Thymus (tissue), 11 donors: ENCODE measurements around the gene KLF17. TPM values are rescaled to one million over a fixed set of nuclear protein-coding genes. Genes with fewer than 3 reads are reported as not detected.

ENCODE experiments used
- DNase-seq, 9 donors: peaks; one replicate each; pipeline ENCODE4 v3.0.0-alpha.2; 2013; ENCODE audit warnings: low spot score in 9 of 9, low read depth in 6 of 9, missing footprints in 1 of 9
- H3K27ac ChIP-seq, 2 donors: one replicate each; pipeline ENCODE4 v1.5.1; 2013; ENCODE audit warnings: control low read depth in 1 of 2, low read depth in 1 of 2, low read length in 1 of 2, mild to moderate bottlenecking in 1 of 2, moderate library complexity in 1 of 2
- H3K27me3 ChIP-seq, 2 donors: one replicate each; pipeline ENCODE4 v1.5.1; 2013; ENCODE audit warnings: low read length in 1 of 2; ENCODE audit not compliant: control insufficient read depth in 2 of 2, insufficient read depth in 1 of 2
- H3K36me3 ChIP-seq, 2 donors: one replicate each; pipeline ENCODE4 v1.5.1; 2013; ENCODE audit warnings: low read length in 1 of 2, mild to moderate bottlenecking in 1 of 2, moderate library complexity in 1 of 2; ENCODE audit not compliant: control insufficient read depth in 2 of 2, insufficient read depth in 2 of 2
- H3K4me1 ChIP-seq, 2 donors: one replicate each; pipeline ENCODE4 v1.5.1; 2013; ENCODE audit warnings: low read length in 2 of 2; ENCODE audit not compliant: control insufficient read depth in 2 of 2, insufficient read depth in 2 of 2
- H3K4me3 ChIP-seq, 2 donors: one replicate each; pipeline ENCODE4 v1.5.1; 2013; ENCODE audit warnings: low read length in 2 of 2, control low read depth in 1 of 2, mild to moderate bottlenecking in 1 of 2
- H3K9me3 ChIP-seq, 2 donors: one replicate each; pipeline ENCODE4 v1.5.1; 2013; ENCODE audit warnings: low read length in 1 of 2, mild to moderate bottlenecking in 1 of 2; ENCODE audit not compliant: control insufficient read depth in 2 of 2, insufficient read depth in 1 of 2
- WGBS: extraction: QIAGEN DNeasy Blood & Tissue Kit; methylation state at CpG from one replicate; pipeline ENCODE4 v1.1.7; 2013; 5-methylcytosine and 5-hydroxymethylcytosine counted together
- polyA plus RNA-seq: library from polyadenylated mRNA; stranded (reverse); fragments of 200-250 nt; gene quantifications from one replicate; pipeline ENCODE4 v1.2.3, GENCODE V29; 2013
- total RNA-seq: library from RNA; stranded (reverse); fragments of 120-200 nt; gene quantifications from one replicate; pipeline ENCODE4 v1.2.4, GENCODE V29; 2013
- donor health status: healthy.

The KLF17 gene
- total and polyA plus RNA-seq, 2 donors = 0.02 TPM; not detected in 1

DNA sequence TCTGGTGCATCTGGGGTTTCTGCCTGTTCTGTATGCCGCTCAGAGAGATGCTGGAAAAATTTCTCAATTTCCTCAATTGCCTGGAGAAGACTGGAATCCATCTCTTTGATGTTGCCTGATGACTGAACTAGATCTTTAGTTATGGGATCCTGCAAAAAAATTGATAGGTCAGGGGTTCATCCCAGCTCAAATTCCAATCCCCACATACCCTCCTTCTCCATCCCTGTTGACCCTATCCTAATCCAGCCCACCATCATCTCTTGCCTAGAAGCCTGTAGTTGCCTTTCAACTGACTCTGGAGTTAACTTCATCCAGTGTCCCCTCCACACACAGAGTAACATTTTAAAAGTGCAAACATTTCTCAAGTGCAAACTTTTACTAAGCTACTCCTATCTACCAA lies 22.9 kb downstream of the KLF17 start, which contains the start of gene KLF18:
Gene KLF18 (minus strand): TSS at position 101 of the 400 bp plus-strand sequence. CDS start 0 bp downstream, at position 101.
- no peak for DNase-seq
- no peaks in the 10 kb centered on the region for H3K9me3 ChIP-seq
- H3K4me1 ChIP-seq = no peaks in the 10 kb centered on the region
- no peaks in the 10 kb centered on the region for H3K27me3 ChIP-seq
- no peak within 1 kb of the TSS for H3K4me3 ChIP-seq
- H3K27ac ChIP-seq = no peak within 1 kb of the TSS
- H3K36me3 ChIP-seq = no peaks in the 10 kb centered on the region
- 87% methylated on average over 1 of the region's 1 CpG for WGBS

DNA sequence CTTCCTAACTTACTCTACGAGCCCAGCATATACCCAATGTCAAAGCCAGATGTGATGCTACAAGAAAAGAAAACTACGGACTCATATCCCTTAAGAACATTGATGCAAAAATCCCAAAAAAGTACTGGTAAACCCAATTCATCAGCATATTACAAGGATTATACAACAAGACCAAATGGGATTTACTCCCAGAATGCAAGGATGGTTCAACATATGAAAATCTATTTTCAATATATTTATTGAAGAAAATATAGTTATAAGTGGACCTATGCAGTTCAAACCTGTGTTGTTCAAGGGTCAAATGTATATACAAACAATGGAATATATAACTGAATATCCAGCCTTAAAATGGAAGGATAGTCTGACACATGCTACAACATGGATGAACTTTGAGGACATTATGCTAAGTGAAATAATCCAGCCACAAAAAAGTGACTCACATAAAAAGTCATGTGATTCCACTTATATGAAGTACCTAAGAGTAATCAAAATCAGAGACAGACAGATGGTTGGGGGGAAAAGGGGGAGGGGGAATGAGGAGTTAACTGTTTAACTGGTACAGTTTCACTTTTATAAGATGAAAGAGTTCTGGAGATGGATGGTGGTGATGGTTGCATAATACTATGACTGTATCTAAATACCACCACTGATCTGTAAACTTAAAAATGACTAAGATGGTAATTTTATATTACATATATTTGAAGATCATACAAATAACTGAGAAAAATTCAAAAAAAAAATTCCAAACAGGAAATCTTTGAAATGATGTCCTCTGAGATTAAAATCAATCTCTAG lies 26.5 kb downstream of the KLF17 start:
- H3K4me3 ChIP-seq = no peak overlapping the region
- no peaks in the 10 kb centered on the region for H3K36me3 ChIP-seq
- DNase-seq = no peak
- no peaks in the 10 kb centered on the region for H3K27me3 ChIP-seq
- 97% methylated on average over 2 of the region's 2 CpGs for WGBS
- H3K27ac ChIP-seq = no peak overlapping the region
- no peaks in the 10 kb centered on the region for H3K4me1 ChIP-seq
- no peaks in the 10 kb centered on the region for H3K9me3 ChIP-seq

DNA sequence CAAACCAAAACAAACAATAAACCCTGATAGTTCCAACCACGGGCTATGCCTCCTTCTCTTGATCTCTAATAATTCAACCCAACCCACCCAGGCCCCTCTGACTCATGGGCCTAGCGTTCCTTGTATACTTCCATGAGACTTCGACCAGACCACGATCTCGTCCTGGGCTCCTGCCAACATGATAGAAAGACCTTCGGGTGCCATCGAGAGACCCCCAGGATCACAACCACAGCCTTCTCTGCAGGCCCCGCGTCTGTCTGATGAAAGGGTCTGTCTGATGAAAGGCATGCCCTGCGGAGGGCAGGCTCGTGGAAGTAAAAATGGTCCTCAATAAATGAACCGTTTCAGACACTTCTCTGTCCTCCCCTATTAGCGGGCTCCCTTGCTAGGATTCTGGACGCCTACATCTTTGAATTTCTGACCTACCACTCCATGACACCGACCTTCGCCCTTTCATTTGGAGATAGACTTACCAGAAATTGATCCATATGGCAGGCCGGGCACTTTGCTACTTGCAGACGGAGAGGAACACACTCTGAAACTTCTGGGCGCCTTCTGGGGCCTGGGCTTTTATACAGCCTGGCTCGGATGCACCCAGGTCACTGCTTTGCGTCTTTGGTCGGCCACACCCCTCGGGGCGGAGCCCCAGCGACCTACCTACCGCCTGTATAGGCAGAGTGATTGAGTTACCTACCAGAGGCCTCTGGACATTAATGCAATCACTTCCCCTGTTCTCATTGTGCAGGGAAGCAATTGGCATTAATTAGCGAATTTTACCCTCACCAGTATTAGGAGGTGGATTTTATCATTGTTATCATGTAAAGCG lies 28.1 kb downstream of the KLF17 start:
- H3K27ac ChIP-seq = no peak overlapping the region
- WGBS = 97% methylated on average over 28 of the region's 28 CpGs
- H3K4me1 ChIP-seq = no peaks in the 10 kb centered on the region
- H3K4me3 ChIP-seq = no peak overlapping the region
- no peaks in the 10 kb centered on the region for H3K36me3 ChIP-seq
- no peak for DNase-seq
- H3K27me3 ChIP-seq = no peaks in the 10 kb centered on the region
- H3K9me3 ChIP-seq = no peaks in the 10 kb centered on the region

DNA sequence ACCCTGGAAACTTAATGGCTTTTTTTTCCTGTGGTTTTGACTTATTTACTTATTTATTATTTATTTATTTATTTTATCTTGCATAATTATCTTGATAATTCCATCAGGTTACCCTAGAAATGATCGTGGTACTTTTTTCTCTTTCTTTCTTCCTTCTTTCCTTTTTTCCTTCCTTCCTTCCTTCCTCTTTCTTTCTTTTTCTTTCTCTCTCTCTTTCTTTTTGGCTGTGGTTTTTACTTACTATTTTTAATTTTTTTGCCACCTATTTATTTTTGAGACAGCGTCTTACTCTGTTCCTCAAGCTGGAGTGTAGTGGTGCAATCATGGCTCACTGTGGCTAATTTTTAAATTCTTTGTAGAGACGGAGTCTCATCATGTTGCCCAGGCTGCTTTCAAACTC lies 29.0 kb downstream of the KLF17 start:
- Histone ChIP-seq H3K36me3 (no peaks in the 10 kb centered on the region), H3K4me1 (no peaks in the 10 kb centered on the region), H3K9me3 (no peaks in the 10 kb centered on the region), H3K27ac (no peak overlapping the region), H3K4me3 (no peak overlapping the region), H3K27me3 (no peaks in the 10 kb centered on the region)
- no peak for DNase-seq
- WGBS = 91% methylated on average over 3 of the region's 3 CpGs

DNA sequence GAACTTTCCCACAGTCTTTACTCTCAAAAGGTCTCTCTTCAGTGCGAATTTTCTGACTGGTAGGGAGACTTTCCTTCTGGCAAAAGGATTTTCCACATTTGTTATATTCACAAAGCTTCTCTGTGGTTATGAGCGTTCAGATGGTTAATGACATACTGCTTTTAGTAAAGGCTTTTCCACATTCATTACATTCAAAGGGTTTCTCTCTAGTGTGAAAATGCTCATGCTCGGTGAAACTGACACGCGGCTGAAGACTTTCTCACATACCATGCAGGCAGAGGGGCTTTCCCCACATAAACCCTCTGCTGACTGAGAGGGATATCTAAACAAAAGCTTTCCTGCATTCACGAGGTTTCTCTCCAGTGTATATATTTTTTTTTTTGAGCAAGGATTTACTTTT lies 32.7 kb downstream of the KLF17 start:
- no peak overlapping the region for H3K4me3 ChIP-seq
- no peaks in the 10 kb centered on the region for H3K36me3 ChIP-seq
- H3K9me3 ChIP-seq = no peaks in the 10 kb centered on the region
- no peaks in the 10 kb centered on the region for H3K4me1 ChIP-seq
- WGBS = 89% methylated on average over 6 of the region's 6 CpGs
- DNase-seq = no peak
- H3K27me3 ChIP-seq = no peaks in the 10 kb centered on the region
- H3K27ac ChIP-seq = no peak overlapping the region

DNA sequence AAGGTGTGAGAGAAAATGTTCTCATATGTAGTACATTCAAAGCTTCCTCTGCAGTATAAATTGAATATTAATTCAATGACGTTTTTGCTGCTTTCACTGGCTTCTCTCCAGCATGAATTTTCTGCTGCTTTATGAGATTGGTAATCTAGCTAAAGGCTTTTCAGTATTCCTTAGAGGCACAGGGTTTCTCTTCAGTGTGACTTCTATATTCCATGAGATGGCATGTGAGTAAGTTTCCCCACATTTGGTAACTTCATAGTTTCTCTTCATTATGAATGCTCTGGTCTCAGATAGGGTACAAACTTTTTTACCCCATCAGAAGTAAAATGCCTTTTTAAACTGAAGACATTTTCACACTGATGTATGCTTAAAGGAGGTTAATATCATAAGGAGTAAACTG lies 33.2 kb downstream of the KLF17 start:
- no peaks in the 10 kb centered on the region for H3K27me3 ChIP-seq
- DNase-seq = no peak
- no peaks in the 10 kb centered on the region for H3K36me3 ChIP-seq
- H3K9me3 ChIP-seq = no peaks in the 10 kb centered on the region
- no peak overlapping the region for H3K27ac ChIP-seq
- no peaks in the 10 kb centered on the region for H3K4me1 ChIP-seq
- H3K4me3 ChIP-seq = no peak overlapping the region
- 82% methylated on average over 1 of the region's 1 CpG for WGBS

DNA sequence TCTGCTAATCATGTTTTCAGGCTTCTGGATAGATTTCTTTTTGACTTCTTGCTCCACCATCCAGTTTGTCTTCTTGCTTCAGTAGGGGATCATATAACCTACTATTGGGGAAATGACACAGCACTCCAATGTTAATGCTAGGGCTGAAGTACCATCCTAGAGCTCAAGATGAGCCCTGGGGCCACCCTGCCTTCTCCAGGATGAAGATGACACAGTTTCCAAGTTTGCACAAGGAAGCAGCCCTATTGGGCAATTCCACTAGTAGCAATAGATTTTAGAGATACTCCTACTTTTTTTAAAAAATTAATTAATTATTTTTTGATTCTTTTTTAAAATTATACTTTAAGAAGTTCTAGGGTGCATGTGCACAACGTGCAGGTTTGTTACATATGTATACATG lies 34.1 kb downstream of the KLF17 start:
- no peaks in the 10 kb centered on the region for H3K36me3 ChIP-seq
- DNase-seq = no peak
- no peak overlapping the region for H3K4me3 ChIP-seq
- 100% methylated on average over 1 of the region's 1 CpG for WGBS
- H3K4me1 ChIP-seq = no peaks in the 10 kb centered on the region
- no peaks in the 10 kb centered on the region for H3K27me3 ChIP-seq
- H3K9me3 ChIP-seq = no peaks in the 10 kb centered on the region
- no peak overlapping the region for H3K27ac ChIP-seq

DNA sequence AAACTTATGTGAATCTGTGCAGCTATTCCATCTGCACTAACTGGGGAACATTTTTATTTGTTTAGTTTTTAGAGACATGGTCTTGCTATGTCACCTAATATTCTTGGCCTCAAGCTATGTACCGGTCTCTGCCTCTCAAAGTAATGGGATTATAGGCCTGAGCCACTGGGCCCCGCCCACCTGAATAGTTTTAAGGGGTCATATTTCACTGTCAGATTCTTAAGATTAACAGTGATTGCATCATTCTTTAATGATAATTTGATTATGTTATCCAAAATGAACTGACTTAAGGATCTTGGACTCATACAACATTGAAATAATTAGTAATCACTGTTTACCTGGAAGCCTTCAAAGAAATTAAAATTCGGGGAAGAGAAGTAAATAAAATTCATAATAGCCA lies 35.4 kb downstream of the KLF17 start:
- Histone ChIP-seq H3K4me3 (no peak overlapping the region), H3K27me3 (no peaks in the 10 kb centered on the region), H3K27ac (no peak overlapping the region), H3K36me3 (no peaks in the 10 kb centered on the region), H3K4me1 (no peaks in the 10 kb centered on the region), H3K9me3 (no peaks in the 10 kb centered on the region)
- DNase-seq = no peak
- 95% methylated on average over 3 of the region's 3 CpGs for WGBS

DNA sequence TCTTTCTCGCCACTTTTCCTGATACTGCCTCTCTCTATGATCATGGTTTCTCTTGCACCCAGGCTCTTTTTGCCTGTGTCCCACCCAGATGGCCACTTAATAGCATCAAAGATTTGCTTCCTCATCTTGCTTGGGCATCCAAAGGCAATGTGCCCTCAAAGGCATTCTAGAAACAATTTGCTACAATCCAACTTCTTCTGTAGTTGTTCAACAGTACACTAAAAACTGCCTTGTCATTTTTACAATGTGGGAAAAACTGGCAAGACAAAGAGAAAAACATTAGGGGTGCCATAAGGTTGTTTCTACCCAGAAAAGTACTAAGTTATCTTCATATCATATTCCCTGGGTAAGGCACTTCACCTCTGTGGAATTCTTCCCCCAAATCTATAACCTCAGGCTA lies 39.3 kb downstream of the KLF17 start:
- H3K27me3 ChIP-seq = no peaks in the 10 kb centered on the region
- no peak for DNase-seq
- WGBS = 98% methylated on average over 1 of the region's 1 CpG
- no peak overlapping the region for H3K27ac ChIP-seq
- H3K36me3 ChIP-seq = no peaks in the 10 kb centered on the region
- H3K4me3 ChIP-seq = no peak overlapping the region
- H3K9me3 ChIP-seq = no peaks in the 10 kb centered on the region
- H3K4me1 ChIP-seq = no peaks in the 10 kb centered on the region
